Stomach (tissue), 19 donors: Measurements from ENCODE around the gene SPATA1. TPM values are rescaled to one million over a fixed set of nuclear protein-coding genes. Genes with fewer than 3 reads are reported as not detected.

Experiments used
- DNase-seq, 2 donors: peaks; one replicate each; pipeline versions ENCODE4 v3.0.0 to v3.0.0-alpha.2; 2013 to 2019
- H3K27ac ChIP-seq, 5 donors: fragments of 200-600 bp in 4 of 5; sonication (generic) in 4 of 5; one replicate each; pipeline ENCODE4 v1.5.1; 2013 to 2019; ENCODE audit warnings: mild to moderate bottlenecking in 1 of 5, moderate library complexity in 1 of 5
- H3K27me3 ChIP-seq, 3 donors: fragments of 200-600 bp; sonication (generic); one replicate each; pipeline ENCODE4 v1.5.1; 2017 to 2019; ENCODE audit warnings: mixed run types in 1 of 3
- H3K36me3 ChIP-seq, 4 donors: fragments of 200-600 bp; sonication (generic); 1 replicate in 3 of 4; 2 replicates in 1 of 4; pipeline ENCODE4 v1.5.1; 2016 to 2019
- H3K4me1 ChIP-seq, 4 donors: fragments of 200-600 bp; sonication (generic); one replicate each; pipeline ENCODE4 v1.5.1; 2016 to 2019
- H3K4me3 ChIP-seq, 4 donors: fragments of 200-600 bp; sonication (generic) in 3 of 4; one replicate each; pipeline ENCODE4 v1.5.1; 2016 to 2019; ENCODE audit warnings: mild to moderate bottlenecking in 1 of 4
- H3K9me3 ChIP-seq, 4 donors: fragments of 200-600 bp; sonication (generic); one replicate each; pipeline ENCODE4 v1.5.1; 2016 to 2019
- CTCF ChIP-seq, 7 experiments: fragments of 450-650 bp in 4 of 7; fragments of 200-600 bp in 3 of 7; sonication (generic) in 3 of 7; IDR thresholded peaks; one replicate each; pipeline ENCODE4 v1.5.1; 2016 to 2019; ENCODE audit warnings: antibody characterized with exemption in 7 of 7, control low read depth in 2 of 7, mild to moderate bottlenecking in 1 of 7
- EP300 ChIP-seq: sonication (generic); formaldehyde crosslinking; IDR thresholded peaks from one replicate; pipeline ENCODE4 v1.6.1; 2017; ENCODE audit warnings: antibody characterized with exemption
- POLR2A ChIP-seq, 4 donors: fragments of 450-650 bp; IDR thresholded peaks; one replicate each; pipeline ENCODE4 v1.6.1; 2016; ENCODE audit warnings: antibody characterized with exemption in 4 of 4, control low read depth in 2 of 4, mild to moderate bottlenecking in 1 of 4, moderate library complexity in 1 of 4
- POLR2AphosphoS5 ChIP-seq, 3 donors: sonication (generic); formaldehyde crosslinking; IDR thresholded peaks; one replicate each; pipeline ENCODE4 v1.6.1; 2016; ENCODE audit warnings: antibody characterized with exemption in 3 of 3
- WGBS, 5 donors: extraction: QIAGEN DNeasy Blood & Tissue Kit in 3 of 5; methylation state at CpG; one replicate each; pipeline versions ENCODE4 v1.1.5 to v1.1.7; 2013 to 2018; 5-methylcytosine and 5-hydroxymethylcytosine counted together
- intact Hi-C: fragments of 100-400 bp; cut with DNase I; formaldehyde crosslinking; loops from one replicate; pipeline ENCODE4 v1.15.1; 2023; ENCODE audit warnings: low total_unique reads
- long read RNA-seq, 10 donors: transcript quantifications; one replicate each; lab custom pipeline, GENCODE V29; 2026
- polyA plus RNA-seq, 3 donors: library from polyadenylated mRNA; stranded (reverse); fragments of 200-250 nt; gene quantifications; one replicate each; pipeline ENCODE4 v1.2.3, GENCODE V29; 2013
- total RNA-seq, 5 donors: library from RNA; depleted of rRNA; stranded (reverse); fragments of >200 nt; gene quantifications; one replicate each; pipeline versions ENCODE4 v1.1.0 to v1.2.3, GENCODE V29; 2014 to 2016
- donor health status: healthy with polysubstance abuse.
- donor health status: Bipolar disorder and iron deficiency.
- donor health status: healthy.

SPATA1 gene
- total RNA-seq (1 to 10 TPM in 2 of 5 donors, not detected in 3; 1.3 to 1.8 TPM), polyA plus RNA-seq (1 to 10 TPM in 1 of 3 donors, not detected in 2; 1.5 TPM)
- long read RNA-seq, donor 1, result 0 reads
- long read RNA-seq, donor 2, result 0 reads
- long read RNA-seq, donor 3, result 0 reads
- long read RNA-seq, donor 4, result 0 reads
- long read RNA-seq, donor 5, result 0 reads
- long read RNA-seq, donor 6, result 0 reads
- long read RNA-seq, donor 7, result 0 reads
- long read RNA-seq, donor 8, result 0 reads
- long read RNA-seq, donor 9, result 0 reads
- long read RNA-seq, donor 10, result 0 reads

- H3K27me3 ChIP-seq, result no peaks in the 10 kb centered on the region
- TF ChIP-seq POLR2A (IDR thresholded peaks at IDR 0.05), result peak in 1 of 4 donors; percentile 52
- TF ChIP-seq POLR2AphosphoS5 (IDR thresholded peaks at IDR 0.05), result peak; percentile 73 to 87 (median 74)
- no peak for TF ChIP-seq EP300
- WGBS, 5 donors, result 0 to 2% (median 1%) methylated on average over 50 to 60 of the region's 60 CpGs
- H3K27ac ChIP-seq, result peak within 1 kb of the TSS; percentile 95 to 99 (median 98)
- H3K4me1 ChIP-seq, result peaks cover 30 to 53% (median 39%) of the 10 kb centered on the region in 4 donors
- peaks cover 0 to 9% (median 0%) of the 10 kb centered on the region in 4 donors for H3K9me3 ChIP-seq
- intact Hi-C loops, result no loop called here
- H3K4me3 ChIP-seq, result peak within 1 kb of the TSS; percentile 63 to 83 (median 75)
- H3K36me3 ChIP-seq, result peaks cover 0 to 5% (median 2%) of the 10 kb centered on the region in 4 donors
- DNase-seq, result peak; percentile 99 to 100
Measured at GRCh38 chr1:84506002-84506728, at the start of gene SPATA1, which contains the start of gene GNG5. TSS of gene SPATA1 (plus strand) at chr1:84506386. CDS start at chr1:84516360, 9,974 bp downstream. TSS of gene GNG5 (minus strand) at chr1:84506581. CDS start at chr1:84506091, 490 bp downstream.

GRCh38 chr1:84462118-84462517 lies 44.1 kb upstream of the SPATA1 start:
- 61 to 82% (median 74%) methylated on average over 1 of the region's 1 CpG for WGBS, 5 donors
- H3K9me3 ChIP-seq, result no peaks in the 10 kb centered on the region
- intact Hi-C loops, result no loop called here

GRCh38 chr1:84467298-84467697 lies 38.9 kb upstream of the SPATA1 start:
- Histone ChIP-seq H3K9me3 (no peaks in the 10 kb centered on the region), H3K27me3 (peaks cover 0 to 48% (median 8%) of the 10 kb centered on the region in 3 donors), H3K4me3 (no peak overlapping the region), H3K4me1 (no peaks in the 10 kb centered on the region), H3K36me3 (no peaks in the 10 kb centered on the region), H3K27ac (no peak overlapping the region)
- intact Hi-C loops, result no loop called here
- TF ChIP-seq POLR2AphosphoS5 (IDR thresholded peaks at IDR 0.05), result no peak
- no peak for TF ChIP-seq CTCF (IDR thresholded peaks at IDR 0.05)
- no peak for TF ChIP-seq POLR2A (IDR thresholded peaks at IDR 0.05)
- no peak for TF ChIP-seq EP300
- DNase-seq, result no peak

More at GRCh38 chr1:84462118-84462517, 44.1 kb upstream of the SPATA1 start:
- Histone ChIP-seq H3K27me3 (peaks cover 0 to 22% (median 0%) of the 10 kb centered on the region in 3 donors), H3K4me1 (no peaks in the 10 kb centered on the region), H3K27ac (no peak overlapping the region), H3K4me3 (no peak overlapping the region), H3K36me3 (no peaks in the 10 kb centered on the region)
- DNase-seq, result no peak
- TF ChIP-seq POLR2A (IDR thresholded peaks at IDR 0.05) (no peak), POLR2AphosphoS5 (IDR thresholded peaks at IDR 0.05) (no peak), EP300 (no peak), CTCF (IDR thresholded peaks at IDR 0.05) (no peak)

GRCh38 chr1:84476225-84476624 lies 30.0 kb upstream of the SPATA1 start:
- Histone ChIP-seq H3K4me3 (no peak overlapping the region), H3K9me3 (no peaks in the 10 kb centered on the region), H3K4me1 (peaks cover 12 to 21% (median 16%) of the 10 kb centered on the region in 4 donors), H3K36me3 (peaks cover 0 to 2% (median under 1%) of the 10 kb centered on the region in 4 donors), H3K27ac (no peak overlapping the region), H3K27me3 (peaks cover 0 to 49% (median 13%) of the 10 kb centered on the region in 3 donors)
- intact Hi-C loops, result no loop called here
- WGBS, 5 donors, result 41 to 67% (median 55%) methylated on average over 1 of the region's 1 CpG
- TF ChIP-seq POLR2AphosphoS5 (IDR thresholded peaks at IDR 0.05), result no peak
- TF ChIP-seq CTCF (IDR thresholded peaks at IDR 0.05), result no peak
- TF ChIP-seq POLR2A (IDR thresholded peaks at IDR 0.05), result no peak
- TF ChIP-seq EP300, result no peak
- DNase-seq, result no peak
